ENCODE results near the gene XAF1.
"Not testable (repeated sequence)": the region's sequence is repeated elsewhere in the genome, so short reads cannot be mapped to it uniquely, and the experiment has no call there.

Gene XAF1

GRCh38 chr17:6755281-6755680 lies 565 bp upstream of the XAF1 start:
- TF ChIP-seq CTCF (IDR thresholded peaks at IDR 0.05; ENCODE audit: extremely low read depth, missing control alignments), result no peak
- DNase-seq (ENCODE audit: low spot score), result no peak

- no peak for DNase-seq (ENCODE audit: low spot score)
- TF ChIP-seq CTCF (IDR thresholded peaks at IDR 0.05; ENCODE audit: extremely low read depth, missing control alignments), result no peak
Observed at GRCh38 chr17:6756425-6757031, 682 bp downstream of the XAF1 start.

- DNase-seq (ENCODE audit: low spot score), result no peak
- no peak for TF ChIP-seq CTCF (IDR thresholded peaks at IDR 0.05; ENCODE audit: extremely low read depth, missing control alignments)
Observed at GRCh38 chr17:6757747-6758146, 1.9 kb downstream of the XAF1 start.

GRCh38 chr17:6761779-6762178 lies 5.9 kb downstream of the XAF1 start:
- TF ChIP-seq CTCF (IDR thresholded peaks at IDR 0.05; ENCODE audit: extremely low read depth, missing control alignments), result no peak
- DNase-seq (ENCODE audit: low spot score), result no peak

GRCh38 chr17:6768447-6768846 lies 12.6 kb downstream of the XAF1 start:
- DNase-seq (ENCODE audit: low spot score), result no peak
- TF ChIP-seq CTCF (IDR thresholded peaks at IDR 0.05; ENCODE audit: extremely low read depth, missing control alignments), result no peak

GRCh38 chr17:6772016-6772415 lies 16.2 kb downstream of the XAF1 start:
- no peak for TF ChIP-seq CTCF (IDR thresholded peaks at IDR 0.05; ENCODE audit: extremely low read depth, missing control alignments)

GRCh38 chr17:6774906-6775305 lies 19.1 kb downstream of the XAF1 start:
- DNase-seq (ENCODE audit: low spot score), result not testable (repeated sequence)

More at GRCh38 chr17:6772016-6772415, 16.2 kb downstream of the XAF1 start:
- no peak for DNase-seq (ENCODE audit: low spot score)

- no peak for DNase-seq (ENCODE audit: low spot score)
- TF ChIP-seq CTCF (IDR thresholded peaks at IDR 0.05; ENCODE audit: extremely low read depth, missing control alignments), result no peak
Observed at GRCh38 chr17:6775871-6776405, 20.1 kb downstream of the XAF1 start, which contains the start of gene FBXO39. Gene FBXO39 (plus strand): TSS chr17:6776215. CDS start chr17:6779869, 3,654 bp downstream.

Data from GM20000 (cell line).